Vagina (tissue), 2 donors: ENCODE data around the gene SYNE1.

Experiments
- CTCF ChIP-seq, 3 experiments: fragments of 450-650 bp in 2 of 3; fragments of 200-600 bp in 1 of 3; sonication (generic) in 1 of 3; IDR thresholded peaks; one replicate each; pipeline ENCODE4 v1.5.1; 2017 to 2019; ENCODE audit warnings: antibody characterized with exemption in 3 of 3, mild to moderate bottlenecking in 2 of 3, moderate library complexity in 2 of 3
- POLR2AphosphoS5 ChIP-seq, 2 donors: sonication (generic); formaldehyde crosslinking; IDR thresholded peaks; one replicate each; pipeline ENCODE4 v1.9.0; 2017; ENCODE audit warnings: antibody characterized with exemption in 2 of 2, mild to moderate bottlenecking in 2 of 2, low read depth in 1 of 2; ENCODE audit not compliant: insufficient read depth in 1 of 2

DNA sequence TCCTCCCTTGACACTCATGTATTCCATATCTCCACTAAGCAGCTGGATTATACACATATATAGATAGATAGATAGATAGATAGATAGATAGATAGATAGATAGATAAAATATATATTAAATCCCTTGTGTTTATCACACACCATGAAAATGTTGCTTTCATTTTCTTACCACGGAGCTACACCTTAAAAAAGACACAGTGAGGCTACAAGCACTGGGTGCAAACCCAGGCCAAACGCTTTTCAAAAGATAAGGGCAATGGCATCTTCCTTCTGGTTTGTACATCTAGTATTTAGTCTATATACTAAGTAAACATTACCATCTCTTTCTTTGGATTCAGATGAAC lies 452.6 kb downstream of the SYNE1 start:
- no peak for TF ChIP-seq POLR2AphosphoS5 (IDR thresholded peaks at IDR 0.05; ENCODE audit: insufficient read depth in 1 of 2, low read depth in 1 of 2)
- TF ChIP-seq CTCF (IDR thresholded peaks at IDR 0.05): no peak
